NCI-H774 (cell line): ENCODE results near the gene TCF21.
"Not testable (repeated sequence)": the region's sequence is repeated elsewhere in the genome, so short reads cannot be mapped to it uniquely, and the experiment has no call there.

Source experiments
- DNase-seq: peaks from one replicate; lab custom pipeline; 2025; lab: John Stamatoyannopoulos, UW

Gene TCF21

GRCh38 chr6:133888929-133889556, at the start of gene TCF21:
Gene TCF21, plus strand, starts transcription at chr6:133889113. Its CDS starts 285 bp downstream, at chr6:133889398.
- DNase-seq, result no peak

GRCh38 chr6:133841176-133841575, 47.7 kb upstream of the TCF21 start:
- DNase-seq, result no peak

GRCh38 chr6:133843098-133843497, 45.8 kb upstream of the TCF21 start:
- DNase-seq, result no peak

GRCh38 chr6:133844709-133845108, 44.2 kb upstream of the TCF21 start:
- DNase-seq, result no peak

- DNase-seq, result no peak
Measured at GRCh38 chr6:133854041-133854363, 34.9 kb upstream of the TCF21 start.

DNA sequence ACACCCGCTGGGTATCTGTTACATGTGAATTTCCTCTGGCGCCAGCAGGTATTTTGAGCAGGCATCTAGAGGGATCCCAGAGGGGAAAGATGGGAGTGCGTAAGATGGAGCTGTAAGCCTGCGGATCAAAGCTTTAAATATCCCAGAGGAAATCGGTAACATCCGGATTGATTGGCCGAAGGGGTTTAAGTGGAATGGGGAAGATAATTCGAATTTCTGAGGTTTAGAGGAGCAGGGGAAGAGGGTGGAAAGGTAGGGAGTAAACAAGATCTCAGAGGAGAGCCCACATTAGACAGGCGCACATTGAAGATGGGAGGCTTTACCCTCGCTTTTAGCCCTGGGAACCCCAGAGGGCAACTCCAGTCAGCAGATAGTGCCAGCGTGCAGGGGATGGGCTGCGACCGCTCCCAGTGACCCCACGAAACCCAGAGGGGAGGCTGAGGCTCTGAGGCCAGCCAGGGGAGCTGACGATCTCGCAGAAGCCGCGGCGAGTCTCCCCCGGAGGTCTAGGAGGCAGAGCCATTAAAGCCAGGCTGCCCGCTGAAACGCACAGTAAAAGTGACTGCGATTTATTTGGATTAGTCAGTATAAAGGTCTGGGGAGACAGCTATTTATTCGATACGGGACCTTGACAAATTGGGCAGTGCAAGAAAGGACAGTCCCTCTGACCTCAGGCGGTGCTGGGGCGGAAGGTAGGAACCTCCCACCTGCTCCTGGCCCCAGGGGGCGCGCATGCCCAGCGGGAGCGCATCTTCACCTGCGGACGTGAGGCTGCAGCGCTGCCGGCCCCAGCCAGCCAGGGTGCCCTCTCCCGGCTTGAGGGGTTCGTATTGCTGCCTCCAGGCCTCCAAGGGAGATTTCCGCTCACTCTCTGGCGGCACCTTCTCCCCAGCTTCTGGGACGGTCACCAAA, 34.3 kb upstream of the TCF21 start:
- peak; percentile 31 for DNase-seq

DNA sequence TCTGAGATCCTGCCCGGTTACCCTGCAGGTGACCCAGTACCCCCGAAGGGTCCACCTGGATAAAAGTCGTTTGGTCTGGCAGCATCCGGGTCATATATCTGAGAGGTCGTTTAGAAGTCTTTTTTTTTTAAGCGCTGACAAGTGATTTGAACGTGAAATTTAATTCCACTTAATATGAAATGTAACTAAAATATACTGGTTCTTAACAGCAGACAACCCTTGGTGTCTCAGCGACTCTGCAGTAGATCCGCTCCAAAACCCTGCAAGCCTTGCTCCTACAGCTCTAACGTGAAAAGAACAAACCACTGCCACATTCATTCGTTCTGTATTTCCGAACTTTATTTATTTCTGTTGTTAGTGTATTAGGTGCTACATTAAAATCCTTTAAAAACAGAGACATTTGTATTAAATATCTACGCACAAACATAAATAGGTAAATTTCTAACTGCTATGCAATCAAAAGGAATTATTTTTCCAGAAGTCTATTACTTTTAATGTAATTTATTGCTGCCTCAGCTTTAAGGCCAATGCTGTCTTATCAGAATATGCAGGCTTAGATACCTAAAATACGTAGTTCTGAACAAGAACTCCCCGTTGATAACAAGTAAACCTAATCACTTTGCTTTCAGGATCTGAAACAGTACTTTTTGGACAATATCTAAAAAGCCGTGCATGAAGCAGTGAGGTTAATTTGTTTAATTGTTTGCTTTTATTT, 33.5 kb upstream of the TCF21 start:
- no peak for DNase-seq

DNA sequence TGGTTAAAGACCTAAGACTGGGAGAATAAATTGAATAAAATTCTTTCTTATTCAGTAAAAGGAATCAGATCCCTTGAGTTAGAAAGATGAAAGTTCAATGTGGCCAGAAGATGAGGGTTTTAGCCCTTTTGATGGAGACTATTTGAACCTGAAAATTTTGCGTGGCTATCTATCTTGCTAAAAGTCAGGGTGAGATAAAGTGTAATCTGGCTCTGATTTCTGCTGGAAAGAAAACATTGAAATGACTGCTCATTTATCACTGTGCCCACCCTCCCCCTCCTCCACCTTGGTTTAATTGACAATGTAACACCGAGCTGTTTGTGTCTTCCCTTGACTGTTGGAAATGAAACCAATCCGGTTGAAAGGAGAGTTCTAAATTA, 32.9 kb upstream of the TCF21 start:
- no peak for DNase-seq

- no peak for DNase-seq
Measured at GRCh38 chr6:133856911-133857310, 32.0 kb upstream of the TCF21 start.

- DNase-seq, result no peak
Measured at GRCh38 chr6:133857696-133858095, 31.2 kb upstream of the TCF21 start.

GRCh38 chr6:133861337-133861736, 27.6 kb upstream of the TCF21 start:
- DNase-seq, result not testable (repeated sequence)

GRCh38 chr6:133863228-133863627, 25.7 kb upstream of the TCF21 start:
- DNase-seq, result no peak

DNA sequence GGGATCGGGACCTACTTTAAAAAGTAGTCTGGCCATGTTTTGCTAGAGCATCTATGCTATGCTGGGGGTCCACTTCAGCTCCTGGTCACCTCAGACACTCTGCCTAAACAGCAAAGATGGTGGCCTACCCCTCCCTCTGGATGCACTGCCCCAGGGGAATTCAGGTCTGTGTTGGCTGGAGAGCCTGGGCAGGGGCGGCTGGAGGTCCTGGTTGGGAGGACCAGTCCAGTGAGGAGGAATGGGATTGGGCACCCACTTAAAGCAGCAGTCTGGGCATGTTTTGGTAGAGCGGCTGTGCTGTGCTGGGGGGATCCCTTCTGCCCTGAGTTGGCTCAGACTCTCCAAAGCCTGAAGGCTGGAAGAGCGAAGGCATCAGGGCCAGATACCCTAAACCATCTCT, 23.2 kb upstream of the TCF21 start:
- DNase-seq, result no peak

DNA sequence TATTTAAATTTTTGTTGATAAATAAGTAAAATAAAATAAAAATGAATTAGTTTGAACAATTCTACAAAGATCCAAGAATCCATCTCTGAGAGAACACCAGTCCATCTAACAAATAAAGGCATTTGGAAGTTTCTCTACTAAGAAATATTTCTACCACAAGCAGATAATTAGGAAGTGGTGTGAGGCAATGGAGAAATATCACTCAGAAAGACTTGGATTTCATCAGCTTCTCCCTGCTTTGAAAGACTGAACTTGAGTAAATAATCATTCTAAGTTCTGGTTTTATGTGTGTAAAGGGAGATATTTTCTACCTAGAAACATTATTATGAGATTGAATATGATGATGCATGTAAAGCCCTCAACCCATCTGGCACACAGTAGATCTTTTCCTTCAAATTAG, 17.8 kb upstream of the TCF21 start:
- DNase-seq, result no peak

DNA sequence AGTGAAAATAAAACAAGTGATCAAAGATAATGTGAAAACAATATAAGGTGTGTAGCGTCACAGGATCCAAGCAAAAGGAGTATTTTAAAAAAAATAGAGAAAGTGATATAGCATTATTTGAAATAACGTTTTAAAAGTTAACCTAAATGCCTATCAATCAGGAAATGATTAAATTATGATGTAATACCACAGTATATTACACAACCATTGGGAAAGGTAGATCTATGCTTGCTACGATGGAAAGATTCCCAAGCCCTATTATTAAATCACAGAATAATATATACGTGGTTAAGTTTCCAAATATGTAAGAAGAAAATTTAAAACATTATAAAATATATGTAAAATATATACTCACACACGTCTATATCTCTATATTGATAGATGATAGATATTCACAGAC, 15.4 kb upstream of the TCF21 start:
- DNase-seq, result no peak

GRCh38 chr6:133877116-133877515, 11.8 kb upstream of the TCF21 start:
- no peak for DNase-seq

DNA sequence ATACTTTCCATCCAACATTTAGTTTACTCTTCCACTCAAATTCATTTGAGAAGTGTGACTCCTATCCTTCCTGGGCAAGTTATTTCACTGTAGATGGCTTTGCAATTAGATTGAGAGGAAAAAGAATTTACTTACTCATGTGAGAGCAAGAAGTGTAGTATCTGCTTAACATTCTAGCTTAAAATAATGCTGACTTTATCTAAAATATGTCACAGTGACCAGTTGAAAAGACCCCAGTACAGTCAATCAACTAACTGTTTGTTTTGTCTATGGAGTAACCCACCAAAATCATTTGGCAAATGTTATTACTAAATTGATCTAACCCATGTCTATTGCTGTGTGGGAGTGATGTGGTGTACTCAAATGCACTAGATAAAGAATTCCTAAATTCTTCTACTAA, 8.9 kb upstream of the TCF21 start:
- no peak for DNase-seq

DNA sequence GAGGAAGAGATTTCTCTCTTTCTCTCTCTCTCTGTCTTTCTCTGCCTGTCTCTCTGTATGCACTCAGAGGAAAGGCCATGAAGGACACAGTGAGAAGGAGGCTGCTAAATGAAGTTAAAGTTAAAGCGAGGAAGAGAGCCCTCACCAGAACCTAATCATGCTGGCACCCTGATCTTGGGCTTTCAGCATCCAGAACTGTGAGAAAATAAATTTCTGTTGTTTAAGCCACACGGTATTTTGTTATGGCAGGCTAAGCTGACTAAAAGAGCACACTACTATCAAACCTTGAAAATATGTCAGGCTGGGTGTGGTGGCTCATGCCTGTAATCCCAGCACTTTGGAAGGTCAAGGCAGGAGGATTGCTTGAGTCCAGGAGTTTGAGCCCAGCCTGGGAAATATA, 8.0 kb upstream of the TCF21 start:
- no peak for DNase-seq

DNA sequence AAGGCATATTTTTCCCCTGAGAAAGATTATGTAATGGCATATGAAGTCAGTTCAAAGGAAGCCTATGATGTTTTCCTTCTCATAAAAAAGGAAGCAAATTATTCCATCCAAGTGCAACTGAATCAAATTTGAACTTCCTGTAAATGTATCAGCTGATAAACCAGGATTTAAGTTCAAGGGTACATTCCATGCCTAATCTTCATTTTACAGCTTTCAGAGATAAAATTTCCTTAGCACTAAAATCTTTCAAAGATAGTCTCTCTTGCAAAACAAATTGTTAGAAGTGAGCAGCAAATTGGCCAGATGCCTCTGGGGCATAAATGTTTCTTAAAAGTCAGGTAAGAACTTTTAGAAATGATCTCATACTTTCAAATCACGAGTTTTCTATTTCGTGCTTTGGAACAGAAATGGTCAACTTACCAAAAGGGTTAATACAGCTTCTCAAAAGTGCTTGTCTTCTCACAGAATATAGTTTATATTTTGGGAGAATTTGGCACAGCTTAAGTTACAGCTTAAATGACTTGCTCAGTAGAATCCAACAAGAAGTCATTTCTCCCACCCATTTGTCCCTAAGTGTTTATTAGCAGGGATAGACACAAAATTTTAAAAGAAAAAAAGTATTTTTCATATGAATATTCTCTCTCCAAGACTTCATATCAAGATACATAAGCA, 2.7 kb upstream of the TCF21 start:
- DNase-seq, result no peak

DNA sequence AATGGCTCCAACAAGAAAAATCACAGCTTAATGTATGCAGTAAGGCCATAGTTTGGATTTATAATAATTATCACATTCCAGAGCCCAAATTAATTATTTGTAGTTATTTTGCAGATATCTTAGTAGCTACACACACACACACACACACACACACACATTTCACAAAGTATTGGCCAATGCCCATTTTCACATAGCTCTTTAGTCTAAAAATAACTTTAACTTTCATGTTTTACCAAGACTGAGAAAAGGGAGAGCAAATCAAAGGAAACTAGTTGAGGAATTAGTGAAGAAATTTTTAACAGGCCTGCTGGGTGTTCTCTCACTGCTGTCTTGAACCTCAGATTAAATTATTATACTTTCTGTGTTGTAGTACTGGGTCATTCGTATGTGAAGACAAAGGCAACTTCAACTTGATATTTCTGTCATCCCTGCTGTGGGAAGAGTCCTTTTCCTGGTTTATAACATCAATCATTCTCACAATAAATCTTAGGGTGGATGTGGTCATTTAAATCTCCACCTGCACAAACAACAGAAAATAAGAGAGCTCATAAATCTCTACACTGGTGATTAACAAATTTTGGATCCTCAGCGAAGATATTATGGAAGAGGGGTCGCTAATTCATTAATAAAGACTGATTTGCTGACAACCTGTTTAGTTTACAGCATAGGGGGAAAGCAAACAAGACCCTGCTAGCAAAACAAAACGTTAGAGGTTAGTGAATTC, 1.6 kb upstream of the TCF21 start:
- DNase-seq, result no peak

GRCh38 chr6:133887880-133888230, 1.1 kb upstream of the TCF21 start:
- DNase-seq, result no peak
